Activated gamma-delta T cell treated with anti-CD3 and anti-CD28 coated beads, Interleukin-2, amount 50 U/mL, for 16 hours (primary cell): ENCODE measurements around the gene TBXAS1.
"Not testable (repeated sequence)": the region's sequence is repeated elsewhere in the genome, so short reads cannot be mapped to it uniquely, and the experiment has no call there.

Experiments used
- DNase-seq: peaks from one replicate; pipeline ENCODE4 v3.0.0-alpha.2; 2020; ENCODE audit warnings: low read depth

The TBXAS1 gene

DNA sequence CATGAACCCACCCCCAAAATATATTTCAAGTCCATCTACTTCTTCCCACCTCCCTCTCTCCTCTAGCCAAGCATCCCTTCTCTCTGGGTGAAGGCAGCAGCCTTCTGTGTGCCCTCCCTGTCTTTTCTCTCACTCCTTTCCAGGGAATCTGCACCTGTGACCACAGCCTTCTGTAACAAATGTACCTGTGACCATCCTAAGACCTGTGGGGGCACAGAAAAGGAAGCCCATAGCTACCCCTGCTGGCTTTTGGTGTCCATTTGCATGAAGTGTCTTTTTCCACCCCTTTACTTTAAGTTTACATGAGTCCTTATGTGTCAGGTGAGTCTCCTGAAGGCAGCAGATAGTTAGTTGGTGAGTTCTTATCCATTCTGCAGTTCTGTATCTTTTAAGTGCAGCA, 2.0 kb upstream of the TBXAS1 start:
- no peak for DNase-seq

DNA sequence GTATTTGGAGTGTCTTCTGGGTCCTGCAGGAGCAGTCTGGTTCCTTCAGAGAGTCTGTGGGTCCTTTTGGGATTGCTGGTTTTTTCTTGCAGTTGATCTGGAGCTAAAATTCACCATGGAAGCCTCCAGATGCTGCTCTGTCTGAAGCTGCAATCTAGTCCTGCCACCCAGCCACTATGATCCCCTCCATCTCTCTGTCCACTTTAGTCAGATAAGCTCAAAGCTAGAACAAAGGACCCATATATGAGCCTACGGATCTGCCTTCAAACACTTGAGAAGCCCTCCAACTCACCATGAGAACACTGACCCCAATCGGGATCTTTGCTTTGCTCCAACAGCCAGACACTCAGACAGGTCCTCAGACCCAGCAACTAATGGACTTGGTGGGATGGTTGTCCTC, 618 bp upstream of the TBXAS1 start:
- DNase-seq: no peak

DNA sequence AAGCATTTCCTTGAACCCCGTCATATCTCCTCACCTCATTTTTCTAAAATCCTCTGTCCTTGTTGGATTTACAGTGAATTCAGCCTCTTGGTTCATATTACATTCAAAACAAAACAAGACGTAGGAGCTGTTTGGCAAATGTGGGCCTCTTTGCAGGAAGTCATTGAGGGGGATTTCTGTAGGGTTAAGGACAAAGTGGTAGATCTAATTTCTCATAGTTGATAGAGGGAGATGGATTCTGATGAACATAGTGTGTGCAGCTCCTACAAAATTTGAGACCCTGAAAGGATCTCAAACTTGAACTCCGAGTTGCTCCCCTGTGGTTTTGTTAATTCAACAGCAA, 682 bp downstream of the TBXAS1 start:
- no peak for DNase-seq

DNA sequence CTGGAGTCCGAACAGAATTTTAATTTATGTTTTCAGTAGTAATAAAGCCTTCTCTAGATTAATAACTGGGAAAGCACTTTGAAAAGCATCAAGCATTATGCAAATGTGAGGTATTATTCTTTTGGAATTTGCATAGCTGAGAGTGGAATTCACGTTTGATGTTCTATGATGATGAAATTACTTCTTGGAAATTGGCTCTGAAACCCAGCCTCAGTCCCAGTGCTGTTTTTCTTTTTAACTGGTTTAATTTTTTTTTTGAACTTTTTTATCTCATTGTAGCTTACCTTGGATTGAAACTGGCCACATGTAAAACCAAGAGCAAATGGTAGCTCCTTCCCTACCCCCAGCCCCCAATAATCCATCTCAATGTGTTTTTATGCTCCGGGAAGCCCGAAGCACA, 1.2 kb downstream of the TBXAS1 start:
- DNase-seq: no peak

DNA sequence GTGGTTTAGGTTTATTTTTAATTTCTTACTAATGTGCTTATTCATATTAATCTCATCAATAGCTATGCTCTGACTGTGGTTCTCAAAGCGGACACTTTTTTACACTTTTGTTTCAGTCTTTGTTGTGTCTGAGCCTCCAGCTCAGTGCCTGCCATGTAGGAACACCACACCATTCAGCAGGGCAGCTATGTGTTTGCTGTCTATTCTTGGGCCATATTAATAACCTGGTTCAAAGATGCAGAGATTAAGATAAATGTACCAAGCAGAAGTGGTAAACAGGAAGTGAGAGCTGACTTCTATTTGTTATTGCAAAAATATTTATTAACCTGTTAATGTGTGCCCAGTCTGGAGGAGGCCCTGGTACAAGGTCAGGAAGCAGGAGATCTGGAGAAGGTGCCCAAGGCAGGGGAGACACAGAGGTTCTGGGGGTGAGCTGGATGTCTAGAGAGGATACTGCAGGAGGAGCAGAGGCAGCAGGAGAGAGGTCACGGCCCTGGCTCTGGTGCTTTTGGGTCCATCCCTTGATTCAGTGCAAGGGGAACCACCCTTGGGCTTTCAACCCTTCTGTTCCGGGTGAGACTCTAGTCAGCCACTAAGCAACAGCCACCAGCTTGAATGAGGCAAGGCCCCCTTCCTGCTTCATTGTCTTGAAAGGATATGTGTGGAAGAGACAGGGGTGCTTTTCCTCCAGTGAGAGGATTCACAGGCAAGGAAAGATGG, 1.9 kb downstream of the TBXAS1 start:
- DNase-seq: no peak

DNA sequence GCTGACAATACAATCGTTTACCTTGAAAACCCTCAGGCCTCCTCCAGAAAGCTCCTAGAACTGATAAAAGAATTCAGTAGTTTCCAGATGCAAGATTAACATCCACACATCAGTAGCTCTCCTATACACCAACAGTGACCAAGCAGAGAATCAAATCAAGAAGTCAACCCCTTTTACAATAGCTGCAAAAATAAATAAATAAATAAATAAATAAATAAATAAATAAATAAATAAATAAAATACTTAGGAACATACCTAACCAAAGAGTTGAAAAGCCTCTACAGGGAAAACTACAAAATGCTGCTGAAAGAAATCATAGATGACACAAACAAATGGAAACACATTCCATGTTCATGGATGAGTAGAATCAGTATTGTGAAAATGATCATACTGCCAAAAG, 6.8 kb downstream of the TBXAS1 start:
- DNase-seq: not testable (repeated sequence)

DNA sequence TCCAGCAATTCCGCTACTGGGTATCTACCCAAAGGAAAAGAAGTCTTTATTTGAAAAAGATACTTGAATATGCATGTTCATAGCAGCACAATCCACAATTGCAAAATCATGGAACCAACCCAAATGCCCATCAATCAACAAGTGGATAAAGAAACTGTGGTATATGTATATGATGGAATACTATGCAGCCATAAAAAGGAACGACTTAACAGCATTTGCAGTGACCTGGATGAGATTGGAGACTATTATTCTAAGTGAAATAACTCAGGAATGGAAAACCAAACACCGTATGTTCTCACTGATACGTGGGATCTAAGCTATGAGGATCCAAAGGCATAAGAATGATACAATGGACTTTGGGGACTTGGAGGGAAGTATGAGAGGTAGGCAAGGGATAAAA, 8.2 kb downstream of the TBXAS1 start:
- not testable (repeated sequence) for DNase-seq

DNA sequence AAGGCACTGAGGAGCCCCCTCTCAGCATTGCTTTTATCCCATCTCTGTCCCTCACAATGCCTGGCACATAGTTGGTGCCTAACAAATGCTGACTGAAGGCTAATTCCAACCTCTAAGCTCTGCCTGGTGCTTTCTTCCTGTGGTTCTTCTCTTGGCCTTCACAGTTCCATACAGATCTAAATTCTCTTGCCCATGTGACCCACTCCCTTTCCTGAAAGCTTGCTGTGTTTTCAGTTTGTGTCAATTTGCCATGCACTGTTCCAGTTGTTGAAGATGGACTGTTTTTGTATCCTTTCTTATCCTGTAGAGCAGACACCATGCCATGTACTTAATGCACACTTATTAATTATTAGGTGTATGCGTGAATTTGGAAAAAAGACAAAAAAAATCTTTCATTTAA, 9.2 kb downstream of the TBXAS1 start:
- DNase-seq: no peak

DNA sequence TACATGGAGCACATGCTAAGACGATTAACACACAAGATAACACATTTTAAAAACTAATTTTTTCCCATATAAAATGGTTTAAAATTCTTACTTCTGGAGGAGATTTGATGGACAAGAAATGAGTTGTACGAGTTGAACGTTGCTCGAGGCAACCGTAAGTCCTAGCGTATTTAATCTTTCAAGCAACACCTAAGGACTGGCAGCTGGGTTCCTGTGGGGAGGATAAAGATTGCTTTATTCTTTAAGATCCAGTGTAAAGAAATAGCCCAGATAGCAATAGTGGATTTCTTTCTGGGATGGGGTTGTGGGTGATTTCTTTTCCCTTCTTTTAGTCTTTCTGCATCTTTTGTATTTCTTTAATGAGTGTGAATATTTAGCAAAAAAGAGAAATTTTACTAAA, 9.8 kb downstream of the TBXAS1 start:
- DNase-seq: no peak

DNA sequence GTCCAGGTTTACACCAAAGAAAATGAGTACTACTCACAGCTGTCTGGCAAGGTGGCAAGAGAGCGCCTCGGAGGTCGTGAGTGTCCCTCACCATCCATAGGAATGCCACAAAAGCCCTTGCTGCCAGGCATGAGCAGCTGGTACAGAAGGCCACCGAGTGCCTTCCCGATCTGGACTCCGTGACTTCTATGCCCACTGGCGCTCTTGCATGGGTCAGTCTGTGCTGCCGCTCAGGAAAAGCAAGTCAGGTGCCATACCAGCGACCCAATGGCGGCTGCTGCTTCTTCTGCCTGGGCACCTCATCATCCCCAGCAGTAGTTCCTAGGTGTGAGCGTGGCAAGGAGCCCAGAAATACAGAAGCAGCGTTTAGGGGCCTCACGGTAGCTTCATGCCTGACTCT, 11.7 kb downstream of the TBXAS1 start:
- DNase-seq: no peak

DNA sequence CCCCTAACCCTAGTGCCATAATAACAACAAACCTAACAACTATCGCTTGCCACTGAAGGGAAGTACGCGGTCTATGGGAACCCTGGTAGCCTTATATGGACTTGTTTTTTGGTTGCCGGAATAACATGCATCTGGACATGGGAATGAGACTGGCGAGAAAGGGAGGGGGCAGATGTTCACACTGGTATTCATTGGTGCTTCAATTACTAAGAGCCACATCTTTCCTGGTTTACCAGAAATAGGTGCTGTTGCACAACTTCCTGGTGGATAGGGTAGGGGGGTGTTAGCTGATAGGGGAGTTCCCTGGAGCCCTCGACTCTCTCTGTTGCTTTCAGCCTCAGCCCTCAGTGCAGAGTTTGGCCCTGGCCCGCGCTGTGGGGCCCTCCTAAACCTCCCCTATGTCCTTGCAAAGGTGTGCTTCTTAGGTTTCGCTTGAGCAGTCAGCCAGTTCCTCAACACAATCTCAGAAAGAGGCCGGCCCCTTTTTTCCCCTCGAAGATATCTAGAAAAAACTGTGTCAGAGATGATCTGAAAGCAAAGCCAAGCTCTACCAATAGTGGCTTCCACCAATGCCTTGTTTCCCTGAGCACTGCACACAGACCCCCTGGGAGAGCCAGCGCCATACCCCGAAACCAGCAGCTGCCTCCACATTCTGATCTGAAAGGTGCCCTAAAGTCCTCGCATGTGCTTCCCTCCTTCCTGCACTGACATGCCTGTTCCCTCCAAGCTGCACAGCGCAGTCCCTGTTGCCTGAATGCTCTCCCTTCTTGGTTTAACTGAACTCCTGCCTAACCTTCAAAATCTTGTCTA, 13.5 kb downstream of the TBXAS1 start:
- DNase-seq: no peak

DNA sequence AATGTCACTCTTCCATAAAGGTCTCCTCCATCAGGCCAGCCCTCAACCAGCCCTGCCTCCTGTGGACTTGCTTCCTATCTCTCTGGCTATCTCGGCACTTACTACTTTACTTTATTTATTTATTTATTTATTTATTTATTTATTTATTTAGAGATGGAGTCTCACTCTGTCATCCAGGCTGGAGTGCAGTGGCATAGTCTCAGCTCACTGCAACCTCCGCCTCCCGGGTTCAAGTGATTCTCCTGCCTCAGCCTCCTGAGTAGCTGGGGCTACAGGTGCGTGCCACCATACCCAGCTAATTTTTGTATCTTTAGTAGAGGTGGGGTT, 14.1 kb downstream of the TBXAS1 start:
- not testable (repeated sequence) for DNase-seq

DNA sequence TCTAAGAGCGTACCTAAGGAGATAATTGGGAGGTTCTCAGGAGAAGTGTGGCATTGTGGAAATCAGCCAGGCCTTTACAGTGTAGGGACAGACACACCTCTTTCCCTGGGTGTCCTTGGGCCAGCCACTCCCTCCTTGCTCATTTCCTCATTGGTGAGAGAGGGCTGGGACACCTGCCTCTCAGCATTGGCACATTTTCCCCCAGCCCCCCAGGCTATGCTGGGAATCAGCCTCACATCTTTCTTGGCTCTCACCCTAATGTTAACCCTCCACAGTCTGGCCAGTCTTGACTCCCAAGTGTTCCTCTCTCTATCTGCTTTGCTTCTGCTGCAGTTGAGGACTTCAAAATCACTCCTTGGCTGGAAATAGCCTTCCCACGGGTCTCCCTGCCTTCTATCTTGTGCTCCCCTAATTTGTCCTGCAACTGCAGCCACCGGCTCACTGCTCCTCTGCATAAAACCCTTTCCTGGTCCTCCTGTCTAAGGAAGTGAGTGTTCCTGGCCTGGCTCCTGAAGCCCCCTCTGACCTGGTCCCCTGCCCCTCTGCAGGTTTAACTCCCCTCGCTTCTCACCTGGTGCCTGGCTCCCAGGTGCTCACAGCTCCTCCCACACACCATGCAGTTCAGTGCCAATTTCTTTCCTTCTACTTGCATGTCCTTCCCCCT, 15.8 kb downstream of the TBXAS1 start:
- no peak for DNase-seq

DNA sequence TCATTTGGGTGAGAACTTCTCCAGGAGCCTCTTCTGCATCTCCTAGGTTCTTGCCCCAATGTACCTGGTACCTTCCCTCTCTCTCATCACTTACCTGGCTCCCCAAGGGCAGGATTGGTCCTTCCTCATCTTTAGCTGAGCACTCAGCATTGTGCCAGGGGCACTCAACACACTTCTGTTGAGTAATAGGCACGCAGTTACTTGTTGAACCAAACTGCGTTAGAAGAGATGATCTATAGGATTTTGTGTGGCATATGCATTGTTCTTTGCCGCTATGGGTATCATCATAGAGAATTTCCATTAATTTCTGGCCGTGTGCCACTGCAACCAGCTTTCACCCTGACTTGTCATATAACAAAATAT, 16.4 kb downstream of the TBXAS1 start:
- no peak for DNase-seq

DNA sequence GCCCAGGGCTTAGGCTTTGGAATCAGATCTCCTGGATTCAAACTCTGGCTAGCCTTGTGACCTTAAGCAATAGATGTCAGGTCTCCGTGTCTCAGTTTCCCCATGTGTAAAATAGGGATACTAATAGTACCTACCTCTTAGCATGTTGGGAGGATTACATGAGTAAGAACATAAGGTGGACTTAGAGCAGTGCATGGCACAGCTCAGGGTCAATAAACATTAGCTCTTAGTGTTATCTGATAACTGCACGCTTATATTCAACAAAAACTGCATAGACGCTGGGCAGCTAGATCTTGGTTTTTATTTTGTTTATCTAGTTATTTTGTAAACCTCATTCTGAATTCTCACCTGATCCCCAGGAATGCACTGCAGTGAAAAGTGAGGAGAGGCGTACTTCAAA, 17.2 kb downstream of the TBXAS1 start:
- no peak for DNase-seq

DNA sequence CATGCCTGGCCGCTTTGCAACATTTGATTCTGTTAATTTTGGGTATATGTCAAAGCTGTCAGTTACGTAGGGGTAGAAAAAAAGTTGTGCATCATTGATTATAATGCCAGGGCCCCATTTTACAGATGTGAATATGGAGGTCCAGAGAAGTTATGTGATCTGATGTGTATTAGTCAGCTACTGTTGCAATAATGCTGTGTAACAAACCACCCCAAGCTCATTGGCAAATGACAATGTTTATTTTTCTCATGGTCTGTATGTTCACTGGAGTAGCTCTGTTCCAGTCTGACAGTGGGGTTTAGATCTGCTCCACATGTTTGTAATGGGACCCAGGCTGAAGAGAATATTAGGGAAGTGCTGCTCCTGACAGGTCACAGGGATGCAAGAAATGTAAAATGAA, 19.2 kb downstream of the TBXAS1 start:
- DNase-seq: no peak

DNA sequence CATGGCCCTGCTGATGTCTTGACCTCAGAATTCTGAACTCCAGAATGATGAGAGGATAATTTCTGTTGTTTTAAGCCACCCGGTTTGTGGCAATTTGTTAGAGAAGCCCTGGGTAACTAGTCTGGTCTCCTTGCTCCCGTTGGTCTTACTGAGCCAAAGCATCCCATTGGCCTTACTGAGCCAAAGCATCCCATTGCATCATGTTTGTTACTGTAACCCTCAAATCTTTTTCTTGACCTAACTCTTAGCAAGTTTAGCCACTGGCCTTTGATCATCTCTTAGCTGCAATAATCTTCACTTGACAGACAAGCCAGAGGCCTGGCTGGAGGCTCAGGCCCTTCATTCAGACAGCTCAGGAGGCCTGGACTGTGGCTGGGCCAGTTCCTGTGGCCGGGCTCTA, 21.8 kb downstream of the TBXAS1 start:
- DNase-seq: no peak

DNA sequence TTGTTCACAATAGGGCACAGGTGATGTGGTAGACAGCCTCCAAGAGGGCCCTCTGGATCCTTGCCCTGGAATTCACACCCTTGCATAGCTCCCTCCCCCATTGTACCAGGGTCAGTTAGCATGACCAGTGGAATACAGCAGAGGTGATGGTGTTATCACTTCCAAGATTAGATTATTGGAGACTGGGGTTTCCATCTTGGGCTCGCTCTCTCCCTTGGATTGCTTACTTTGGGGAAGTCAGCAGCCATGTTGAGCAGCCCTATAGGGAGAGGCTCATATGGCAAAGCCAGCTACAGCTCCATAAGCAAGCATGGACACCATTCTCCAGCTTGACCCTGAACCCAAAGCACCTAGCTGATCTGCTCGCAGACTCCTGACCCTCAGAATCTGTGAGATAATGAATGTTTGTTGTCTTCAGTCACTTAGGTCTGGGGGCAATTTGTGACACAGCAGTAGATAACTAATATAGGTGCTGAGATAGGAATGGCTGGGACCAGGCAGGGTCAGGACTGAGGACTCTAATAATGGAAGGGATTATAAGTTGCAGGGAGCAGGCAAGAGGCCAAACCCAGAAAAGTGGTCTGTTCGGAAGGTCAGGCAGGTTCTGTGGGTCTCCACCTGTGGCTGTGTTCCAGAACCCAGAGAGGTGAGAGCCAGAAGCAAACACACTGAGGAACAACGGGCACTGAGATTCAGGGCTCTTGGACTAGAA, 22.9 kb downstream of the TBXAS1 start:
- DNase-seq: no peak

DNA sequence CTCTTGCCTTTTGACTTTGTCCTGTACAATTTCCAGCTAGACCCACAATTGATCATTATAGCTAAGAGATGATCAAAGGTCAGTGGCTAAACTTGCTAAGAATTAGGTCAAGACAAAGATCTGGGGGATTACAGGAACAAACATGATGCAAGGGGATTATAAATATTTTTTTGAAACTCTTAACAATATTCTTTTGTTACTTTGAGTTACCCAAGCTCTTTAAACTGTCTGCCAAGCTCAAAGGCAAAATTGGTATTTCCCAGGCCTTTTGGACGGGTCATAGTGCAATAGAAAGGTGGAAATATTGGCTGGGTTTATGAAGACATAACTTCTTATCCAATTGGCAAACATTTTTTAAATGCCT, 23.4 kb downstream of the TBXAS1 start:
- DNase-seq: no peak

DNA sequence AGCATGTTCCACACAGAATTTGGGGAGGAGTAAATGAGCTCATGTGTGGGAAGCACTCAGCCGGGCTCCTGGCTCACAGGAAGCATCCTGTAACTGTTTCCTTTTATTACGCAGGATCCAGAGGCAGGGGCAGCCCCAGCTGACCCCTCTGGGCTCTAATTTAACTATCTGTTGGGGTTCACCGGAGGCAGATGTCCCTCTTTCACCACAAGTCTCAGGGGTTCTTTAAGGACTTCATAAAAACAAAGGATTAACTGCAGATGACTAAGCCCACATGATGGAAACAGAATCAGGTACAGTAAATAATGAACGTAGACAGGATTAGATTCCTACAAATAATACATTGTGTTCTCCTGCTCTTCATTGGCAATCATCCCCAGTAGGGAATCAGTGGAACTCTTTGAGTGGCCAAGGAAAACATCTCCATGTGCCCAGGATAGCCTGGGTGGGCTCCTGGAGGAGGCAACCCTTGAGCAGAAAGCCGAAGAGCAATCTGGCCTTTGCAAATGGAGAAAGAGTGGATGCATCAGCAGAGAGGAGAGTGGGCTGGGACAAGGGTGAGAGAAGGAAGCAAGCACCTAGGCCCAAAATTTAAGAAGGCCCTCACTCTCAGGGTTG, 24.6 kb downstream of the TBXAS1 start:
- no peak for DNase-seq

DNA sequence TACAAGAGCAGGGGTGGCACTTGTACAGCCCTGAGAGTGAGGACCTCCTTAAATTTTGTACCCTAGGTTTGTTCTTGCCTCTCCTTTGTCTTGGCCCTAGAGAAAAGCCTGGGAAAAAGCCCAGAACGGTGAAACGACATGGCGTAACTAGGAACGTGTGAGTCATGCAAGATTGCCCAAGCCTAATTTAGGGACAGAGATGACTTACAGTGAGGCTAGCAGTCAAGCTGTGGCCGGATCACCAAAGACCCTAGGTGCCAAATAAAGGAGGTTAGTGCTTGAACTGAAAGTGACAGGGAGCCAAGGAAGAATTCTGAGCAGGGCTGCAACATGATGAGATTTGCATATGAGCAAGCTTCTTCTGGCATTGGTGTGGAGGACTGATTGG, 25.1 kb downstream of the TBXAS1 start:
- no peak for DNase-seq

DNA sequence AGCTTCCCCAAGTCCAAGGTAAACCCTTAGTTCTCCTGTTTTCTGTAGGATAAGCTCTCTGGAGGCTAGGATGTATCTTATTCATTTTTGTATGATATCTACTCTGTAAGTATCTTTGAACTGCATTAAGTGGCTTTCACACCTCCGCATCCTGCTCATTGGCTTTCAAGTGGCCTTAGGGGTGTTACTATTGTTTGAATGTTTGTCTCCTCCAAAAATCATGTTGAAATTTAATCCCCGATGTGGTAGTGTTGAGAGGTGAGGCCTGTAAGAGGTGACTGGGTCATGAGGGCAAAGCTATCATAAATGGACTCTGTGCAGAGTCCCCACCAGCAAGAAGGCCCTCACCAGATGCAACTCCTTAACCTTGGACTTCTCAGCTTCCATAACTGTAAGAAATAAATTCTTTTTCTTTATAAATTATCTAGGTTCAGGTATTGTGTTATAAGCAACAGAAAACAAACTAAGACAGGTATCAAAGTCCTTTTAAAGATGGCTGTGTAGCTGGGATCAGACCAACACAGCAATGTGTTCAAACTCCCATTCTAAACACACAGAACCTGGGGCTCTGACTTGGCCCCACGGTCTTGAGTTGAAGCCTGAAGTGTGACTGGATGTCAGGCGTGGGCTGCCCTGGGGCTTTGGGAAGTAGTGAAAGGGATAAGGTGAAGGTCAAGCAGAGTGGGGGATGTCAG, 25.9 kb downstream of the TBXAS1 start:
- no peak for DNase-seq
